IMR-90 (cell line): Measurements from ENCODE around the gene C13orf42. TPM values are rescaled to one million over a fixed set of nuclear protein-coding genes. Genes with fewer than 3 reads are reported as not detected.

Source experiments
- ATAC-seq: fragments of 200-7000 bp; cut with Tn5 transposase; 2 replicates; pipeline ENCODE4 v1.9.1; 2020; ENCODE audit warnings: low read depth, mild to moderate bottlenecking, moderate library complexity
- BruUV-seq: library from RNA; stranded (reverse); fragments of 400-500 nt; replicated peaks from 2 replicates; lab custom pipeline; 2021; lab: Mats Ljungman, UMichigan
- CTCF ChIA-PET: fragments of 300-600 bp; formaldehyde crosslinking; extraction: SDS; loops from one replicate; lab custom pipeline; 2021; ENCODE audit warnings: antibody characterized with exemption; lab: Yijun Ruan, JAX
- POLR2A ChIA-PET: fragments of 300-600 bp; sonication (Branson Sonifier 250); formaldehyde crosslinking; loops from one replicate; lab custom pipeline; 2022; ENCODE audit warnings: antibody characterized with exemption; ENCODE audit not compliant: unreplicated experiment; lab: Charles Lee
- DNase-seq: peaks from one replicate; pipeline ENCODE4 v3.0.0; 2013
- H2AFZ ChIP-seq: replicated peaks from 2 replicates; pipeline ENCODE3; 2013; ENCODE audit warnings: low read length, mild to moderate bottlenecking; ENCODE audit not compliant: poor library complexity
- H2AK5ac ChIP-seq: 2 replicates; pipeline ENCODE4 v1.6.1; 2013; ENCODE audit warnings: low read depth, low read length, inconsistent platforms
- H2AK9ac ChIP-seq: replicated peaks from 2 replicates; pipeline ENCODE3; 2013; ENCODE audit warnings: mild to moderate bottlenecking, low read depth, low read length, moderate library complexity; ENCODE audit not compliant: poor library complexity
- H2BK120ac ChIP-seq: 2 replicates; pipeline ENCODE4 v1.6.1; 2013; ENCODE audit warnings: low read depth, low read length, inconsistent platforms
- H2BK15ac ChIP-seq: 3 replicates; pipeline ENCODE4 v1.6.1; 2013; ENCODE audit warnings: low read depth, low read length, inconsistent platforms
- H2BK20ac ChIP-seq: 2 replicates; pipeline ENCODE4 v1.6.1; 2013; ENCODE audit warnings: low read depth, mild to moderate bottlenecking, inconsistent platforms, low read length, moderate library complexity
- H2BK5ac ChIP-seq: 2 replicates; pipeline ENCODE4 v1.6.1; 2013; ENCODE audit warnings: mild to moderate bottlenecking, low read depth, low read length, inconsistent platforms; ENCODE audit not compliant: poor library complexity, severe bottlenecking
- H3K14ac ChIP-seq: replicated peaks from 2 replicates; pipeline ENCODE4 v1.6.1; 2013; ENCODE audit warnings: low read depth, low read length, inconsistent platforms
- H3K18ac ChIP-seq: 2 replicates; pipeline ENCODE4 v1.6.1; 2013; ENCODE audit warnings: low read depth, low read length, control low read depth
- H3K23ac ChIP-seq: 2 replicates; pipeline ENCODE4 v1.6.1; 2013; ENCODE audit warnings: low read depth, low read length, inconsistent platforms
- H3K27ac ChIP-seq: 2 replicates; pipeline ENCODE4 v1.5.1; 2013; ENCODE audit warnings: mild to moderate bottlenecking, control low read depth, low read length; ENCODE audit not compliant: insufficient read depth
- H3K27me3 ChIP-seq: 2 replicates; pipeline ENCODE4 v1.6.1; 2013; ENCODE audit warnings: low read length; ENCODE audit not compliant: control insufficient read depth, insufficient read depth
- H3K36me3 ChIP-seq: 2 replicates; pipeline ENCODE4 v1.6.1; 2013; ENCODE audit warnings: low read length, mixed read lengths; ENCODE audit not compliant: control insufficient read depth, insufficient read depth
- H3K4ac ChIP-seq: 2 replicates; pipeline ENCODE4 v1.6.1; 2013; ENCODE audit warnings: low read depth, low read length, inconsistent platforms
- H3K4me1 ChIP-seq: 2 replicates; pipeline ENCODE4 v1.6.1; 2013; ENCODE audit warnings: low read length, mixed read lengths; ENCODE audit not compliant: control insufficient read depth, insufficient read depth
- H3K4me2 ChIP-seq: 2 replicates; pipeline ENCODE4 v1.6.1; 2013; ENCODE audit warnings: low read depth, mild to moderate bottlenecking, control low read depth, low read length, moderate library complexity
- H3K4me3 ChIP-seq: 2 replicates; pipeline ENCODE4 v1.5.1; 2013; ENCODE audit warnings: low read depth, mild to moderate bottlenecking, control low read depth, low read length, moderate library complexity; ENCODE audit not compliant: insufficient read depth
- H3K56ac ChIP-seq: 2 replicates; pipeline ENCODE4 v1.6.1; 2013; ENCODE audit warnings: low read length, inconsistent platforms; ENCODE audit not compliant: insufficient read depth; ENCODE audit errors: extremely low read depth
- H3K79me1 ChIP-seq, 2 experiments: 2 replicates each; pipeline ENCODE4 v1.6.1; 2013; ENCODE audit warnings: low read length in 2 of 2, inconsistent platforms in 1 of 2, low read depth in 1 of 2
- H3K9ac ChIP-seq: 2 replicates; pipeline ENCODE4 v1.6.1; 2013; ENCODE audit warnings: low read depth, low read length, control low read depth
- H3K9me1 ChIP-seq: 2 replicates; pipeline ENCODE4 v1.6.1; 2013; ENCODE audit warnings: low read length, inconsistent platforms; ENCODE audit not compliant: insufficient read depth
- H3K9me3 ChIP-seq: 2 replicates; pipeline ENCODE4 v1.6.1; 2013; ENCODE audit warnings: low read length; ENCODE audit not compliant: control insufficient read depth, insufficient read depth
- H4K20me1 ChIP-seq: 2 replicates; pipeline ENCODE4 v1.6.1; 2013; ENCODE audit warnings: low read length, inconsistent platforms; ENCODE audit not compliant: insufficient read depth
- H4K5ac ChIP-seq: 2 replicates; pipeline ENCODE4 v1.6.1; 2013; ENCODE audit warnings: mild to moderate bottlenecking, low read depth, low read length, control low read depth
- H4K8ac ChIP-seq, 2 experiments: 2 replicates each; pipeline ENCODE4 v1.6.1; 2013; ENCODE audit warnings: low read depth in 2 of 2, low read length in 2 of 2, control low read depth in 1 of 2, inconsistent platforms in 1 of 2
- H4K91ac ChIP-seq: 2 replicates; pipeline ENCODE4 v1.6.1; 2013; ENCODE audit warnings: low read depth, low read length, inconsistent platforms; ENCODE audit not compliant: insufficient read depth
- BHLHE40 ChIP-seq: fragments of 150-350 bp; IDR thresholded peaks from 2 replicates; pipeline ENCODE4 v1.6.1; 2016; ENCODE audit warnings: mild to moderate bottlenecking, low read depth, low read length
- CEBPB ChIP-seq: IDR thresholded peaks from 2 replicates; pipeline ENCODE4 v1.6.1; 2012; ENCODE audit warnings: low read depth, low read length, improper control_type of control experiment
- MAFK ChIP-seq: IDR thresholded peaks from 2 replicates; pipeline ENCODE4 v1.6.1; 2012; ENCODE audit warnings: low read depth, low read length, improper control_type of control experiment
- POLR2A ChIP-seq: IDR thresholded peaks from 2 replicates; pipeline ENCODE4 v1.6.1; 2012; ENCODE audit warnings: mild to moderate bottlenecking, low read depth, low read length
- RFX5 ChIP-seq: IDR thresholded peaks from 2 replicates; pipeline ENCODE4 v1.8.0; 2012; ENCODE audit warnings: low read depth, mild to moderate bottlenecking, low read length, moderate library complexity
- WGBS, 2 experiments: methylation state at CpG; one replicate each; pipeline versions ENCODE4 v1.1.5 to v1.1.7; 2013; ENCODE audit warnings: missing lambda C conversion rate in 2 of 2; ENCODE audit not compliant: insufficient read length in 1 of 2; ENCODE audit errors: extremely low coverage in 2 of 2; 5-methylcytosine and 5-hydroxymethylcytosine counted together
- dilution Hi-C: fragments of 300-500 bp; cut with HindIII; formaldehyde crosslinking; loops from one replicate; pipeline ENCODE4 v1.14.3; 2018; ENCODE audit warnings: low sequenced_read_pairs; ENCODE audit not compliant: unreplicated experiment
- in situ Hi-C: fragments of 300-500 bp; cut with MboI; formaldehyde crosslinking; loops from 3 replicates; pipeline ENCODE4 v1.14.3; 2019; ENCODE audit warnings: low sequenced_read_pairs, inconsistent platforms, mixed read lengths
- intact Hi-C: fragments of 100-400 bp; cut with micrococcal nuclease; formaldehyde crosslinking; loops from 2 replicates; pipeline ENCODE4 v1.10.0; 2022
- polyA plus RNA-seq, 3 experiments: library from polyadenylated mRNA; depleted of rRNA; stranded (reverse); fragments of >200 nt; gene quantifications; 2 replicates each; pipeline ENCODE4 v1.2.3, GENCODE V29; 2012; ENCODE audit warnings: low replicate concordance in 1 of 3
- total RNA-seq: library from RNA; depleted of rRNA; stranded (reverse); fragments of >200 nt; gene quantifications from 2 replicates; pipeline ENCODE4 v1.2.3, GENCODE V29; 2012
- TF ChIP-seq, protein P1 (sequence below): fragments of 150-350 bp; IDR thresholded peaks from 2 replicates; pipeline ENCODE4 v1.6.1; 2016; ENCODE audit warnings: low read depth, mild to moderate bottlenecking, low read length, moderate library complexity, borderline replicate concordance
- TF ChIP-seq, protein P2 (sequence below): fragments of 150-350 bp; IDR thresholded peaks from 2 replicates; pipeline ENCODE4 v1.6.1; 2017; ENCODE audit warnings: mild to moderate bottlenecking, antibody characterized with exemption, low read length, low read depth

Gene C13orf42
- total and polyA plus RNA-seq, 2 of the 4 experiments (the other 2 are of a cell fraction) = not detected

DNA sequence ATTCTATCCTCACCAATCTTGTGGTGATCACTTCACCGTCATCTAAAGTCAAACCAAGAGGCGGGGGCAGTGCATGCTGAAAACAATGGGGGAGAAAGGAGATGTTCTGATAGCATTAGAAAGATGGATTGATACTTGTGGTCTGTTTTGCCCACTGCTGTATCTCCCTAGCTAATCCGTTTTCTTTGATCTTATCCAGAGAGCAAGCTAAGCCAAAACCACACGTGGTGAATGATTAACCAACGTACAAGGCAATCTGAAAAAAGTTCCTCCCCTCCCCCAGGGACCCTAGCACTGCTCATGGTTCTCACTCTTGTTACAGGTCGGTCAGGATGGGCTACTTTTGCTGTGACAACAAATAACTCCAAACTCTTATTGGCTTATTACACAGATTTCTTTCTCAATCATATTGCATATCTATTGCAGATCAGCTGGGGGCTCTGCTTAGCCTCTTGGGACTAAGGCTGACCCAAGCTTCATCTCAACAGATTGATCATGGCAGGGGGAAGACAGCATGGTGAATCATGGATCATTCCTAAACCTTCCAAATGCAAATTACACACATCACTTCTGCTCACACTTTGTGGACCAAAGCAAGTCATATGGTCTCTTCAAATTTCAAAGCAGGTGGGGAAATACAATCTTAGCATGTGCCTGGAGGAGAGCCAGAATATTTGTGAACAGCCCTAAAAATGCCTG lies 11.9 kb upstream of the C13orf42 start:
- H3K18ac ChIP-seq = no peak overlapping the region
- no peak overlapping the region for H3K4me2 ChIP-seq
- H3K56ac ChIP-seq = no peak overlapping the region
- no peak overlapping the region for H2AFZ ChIP-seq
- dilution Hi-C loops = no loop called here
- POLR2A ChIA-PET = no interaction called here
- no peaks in the 10 kb centered on the region for H3K36me3 ChIP-seq
- no peak overlapping the region for H2BK20ac ChIP-seq
- no peak overlapping the region for H3K14ac ChIP-seq
- no peak for ATAC-seq
- no peak overlapping the region for H4K91ac ChIP-seq
- H3K9me3 ChIP-seq = no peaks in the 10 kb centered on the region
- H3K27me3 ChIP-seq = peaks cover 2% of the 10 kb centered on the region; the same call in 1 of the 2 replicates
- intact Hi-C loops = no loop called here
- TF ChIP-seq, protein P1, sequence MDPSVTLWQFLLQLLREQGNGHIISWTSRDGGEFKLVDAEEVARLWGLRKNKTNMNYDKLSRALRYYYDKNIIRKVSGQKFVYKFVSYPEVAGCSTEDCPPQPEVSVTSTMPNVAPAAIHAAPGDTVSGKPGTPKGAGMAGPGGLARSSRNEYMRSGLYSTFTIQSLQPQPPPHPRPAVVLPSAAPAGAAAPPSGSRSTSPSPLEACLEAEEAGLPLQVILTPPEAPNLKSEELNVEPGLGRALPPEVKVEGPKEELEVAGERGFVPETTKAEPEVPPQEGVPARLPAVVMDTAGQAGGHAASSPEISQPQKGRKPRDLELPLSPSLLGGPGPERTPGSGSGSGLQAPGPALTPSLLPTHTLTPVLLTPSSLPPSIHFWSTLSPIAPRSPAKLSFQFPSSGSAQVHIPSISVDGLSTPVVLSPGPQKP = no peak
- TF ChIP-seq RFX5 (no peak), MAFK (no peak), POLR2A (no peak), CEBPB (no peak), BHLHE40 (no peak)
- TF ChIP-seq, protein P2, sequence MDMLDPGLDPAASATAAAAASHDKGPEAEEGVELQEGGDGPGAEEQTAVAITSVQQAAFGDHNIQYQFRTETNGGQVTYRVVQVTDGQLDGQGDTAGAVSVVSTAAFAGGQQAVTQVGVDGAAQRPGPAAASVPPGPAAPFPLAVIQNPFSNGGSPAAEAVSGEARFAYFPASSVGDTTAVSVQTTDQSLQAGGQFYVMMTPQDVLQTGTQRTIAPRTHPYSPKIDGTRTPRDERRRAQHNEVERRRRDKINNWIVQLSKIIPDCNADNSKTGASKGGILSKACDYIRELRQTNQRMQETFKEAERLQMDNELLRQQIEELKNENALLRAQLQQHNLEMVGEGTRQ = no peak
- no peak overlapping the region for H3K4me3 ChIP-seq
- H3K79me1 ChIP-seq = no peaks in the 10 kb centered on the region
- no peak for DNase-seq
- H3K9ac ChIP-seq = no peak overlapping the region
- no peak overlapping the region for H2AK9ac ChIP-seq
- CTCF ChIA-PET = no interaction called here
- BruUV-seq = no TSS peak
- no peak overlapping the region for H3K27ac ChIP-seq
- H3K4ac ChIP-seq = no peak overlapping the region
- no peaks in the 10 kb centered on the region for H4K20me1 ChIP-seq
- no CpG with 5 or more reads among the region's 6 CpGs for WGBS, 2 experiments
- no peak overlapping the region for H2BK5ac ChIP-seq
- no peaks in the 10 kb centered on the region for H3K4me1 ChIP-seq
- no peak overlapping the region for H4K5ac ChIP-seq
- no peak overlapping the region for H2AK5ac ChIP-seq
- no peak overlapping the region for H4K8ac ChIP-seq
- H3K9me1 ChIP-seq = no peaks in the 10 kb centered on the region
- no peak overlapping the region for H2BK15ac ChIP-seq
- no peak overlapping the region for H3K23ac ChIP-seq
- H2BK120ac ChIP-seq = no peak overlapping the region
- in situ Hi-C loops = loop anchor here (10.0 kb wide), 1 partner anchor 162 kb away; no protein-coding TSS in a partner anchor
